Fibroblast of lung (primary cell): ENCODE measurements around the gene DNAI2.

ENCODE experiments used
- EZH2 ChIP-seq: IDR thresholded peaks from 2 replicates; pipeline ENCODE4 v1.5.1; 2012; ENCODE audit warnings: low read length, control low read depth, mild to moderate bottlenecking; ENCODE audit errors: missing control alignments
- TF ChIP-seq, protein P1 (sequence below), 2 donors: IDR thresholded peaks in 1 of 2; conservative IDR thresholded peaks in 1 of 2; 1 replicate in 1 of 2; 2 replicates in 1 of 2; pipeline ENCODE4 v1.5.1; 2011 to 2012; ENCODE audit warnings: low read length in 2 of 2, control low read depth in 1 of 2, inconsistent platforms in 1 of 2, low read depth in 1 of 2, mild to moderate bottlenecking in 1 of 2

DNA sequence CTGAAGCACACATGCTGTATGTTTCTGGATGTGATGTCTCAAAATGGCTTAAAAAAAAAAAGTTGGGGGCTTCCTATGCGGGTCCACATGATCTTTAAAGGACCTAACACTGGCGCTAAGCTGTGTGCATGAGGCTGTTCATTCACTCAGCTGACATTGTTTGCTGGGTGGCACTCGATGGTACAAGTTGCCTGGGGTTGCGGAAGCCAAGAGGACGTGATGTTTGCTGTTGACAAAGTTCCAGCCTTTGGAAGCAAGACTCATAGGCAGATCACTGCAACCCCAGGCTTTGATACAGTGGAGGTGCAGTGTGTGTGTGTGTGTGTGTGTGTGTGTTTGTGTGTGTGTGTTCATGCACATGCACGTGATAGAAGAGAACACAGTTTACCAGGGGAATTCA is 29.5 kb upstream of the DNAI2 start:
- TF ChIP-seq, protein P1, sequence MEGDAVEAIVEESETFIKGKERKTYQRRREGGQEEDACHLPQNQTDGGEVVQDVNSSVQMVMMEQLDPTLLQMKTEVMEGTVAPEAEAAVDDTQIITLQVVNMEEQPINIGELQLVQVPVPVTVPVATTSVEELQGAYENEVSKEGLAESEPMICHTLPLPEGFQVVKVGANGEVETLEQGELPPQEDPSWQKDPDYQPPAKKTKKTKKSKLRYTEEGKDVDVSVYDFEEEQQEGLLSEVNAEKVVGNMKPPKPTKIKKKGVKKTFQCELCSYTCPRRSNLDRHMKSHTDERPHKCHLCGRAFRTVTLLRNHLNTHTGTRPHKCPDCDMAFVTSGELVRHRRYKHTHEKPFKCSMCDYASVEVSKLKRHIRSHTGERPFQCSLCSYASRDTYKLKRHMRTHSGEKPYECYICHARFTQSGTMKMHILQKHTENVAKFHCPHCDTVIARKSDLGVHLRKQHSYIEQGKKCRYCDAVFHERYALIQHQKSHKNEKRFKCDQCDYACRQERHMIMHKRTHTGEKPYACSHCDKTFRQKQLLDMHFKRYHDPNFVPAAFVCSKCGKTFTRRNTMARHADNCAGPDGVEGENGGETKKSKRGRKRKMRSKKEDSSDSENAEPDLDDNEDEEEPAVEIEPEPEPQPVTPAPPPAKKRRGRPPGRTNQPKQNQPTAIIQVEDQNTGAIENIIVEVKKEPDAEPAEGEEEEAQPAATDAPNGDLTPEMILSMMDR (conservative IDR thresholded peaks at IDR 0.05 in 1 of 2, IDR thresholded peaks at IDR 0.05 in 1 of 2; ENCODE audit: low read depth in 1 of 2, low read length in 2 of 2), result no peak
- no peak for TF ChIP-seq EZH2
